Fibroblast of the aortic adventitia (primary cell): ENCODE measurements around the gene TOP3A. TPM values are rescaled to one million over a fixed set of nuclear protein-coding genes. Genes with fewer than 3 reads are reported as not detected.
A peak's percentile ranks its signal among the peaks of the same experiment; 100 is the strongest.

Experiments
- DNase-seq: peaks from one replicate; pipeline ENCODE4 v3.0.0-alpha.2; 2010; ENCODE audit warnings: low read depth
- H3K4me3 ChIP-seq: 2 replicates; pipeline ENCODE4 v1.5.1; 2011; ENCODE audit warnings: low read depth, mild to moderate bottlenecking, control low read depth, low read length, moderate library complexity
- total RNA-seq: library from RNA; depleted of rRNA; stranded (reverse); fragments of >200 nt; gene quantifications from 2 replicates; pipeline ENCODE4 v1.2.3, GENCODE V29; 2012; ENCODE audit warnings: low replicate concordance
- TF ChIP-seq, protein P1 (sequence below): IDR thresholded peaks from 2 replicates; pipeline ENCODE4 v1.5.1; 2011; ENCODE audit warnings: mild to moderate bottlenecking, low read length, control low read depth, inconsistent platforms; ENCODE audit not compliant: insufficient read depth

Gene TOP3A
- total RNA-seq, 1 donor: 50.0 TPM

GRCh38 chr17:18280766-18281371 lies 33.9 kb downstream of the TOP3A start:
- TF ChIP-seq, protein P1, sequence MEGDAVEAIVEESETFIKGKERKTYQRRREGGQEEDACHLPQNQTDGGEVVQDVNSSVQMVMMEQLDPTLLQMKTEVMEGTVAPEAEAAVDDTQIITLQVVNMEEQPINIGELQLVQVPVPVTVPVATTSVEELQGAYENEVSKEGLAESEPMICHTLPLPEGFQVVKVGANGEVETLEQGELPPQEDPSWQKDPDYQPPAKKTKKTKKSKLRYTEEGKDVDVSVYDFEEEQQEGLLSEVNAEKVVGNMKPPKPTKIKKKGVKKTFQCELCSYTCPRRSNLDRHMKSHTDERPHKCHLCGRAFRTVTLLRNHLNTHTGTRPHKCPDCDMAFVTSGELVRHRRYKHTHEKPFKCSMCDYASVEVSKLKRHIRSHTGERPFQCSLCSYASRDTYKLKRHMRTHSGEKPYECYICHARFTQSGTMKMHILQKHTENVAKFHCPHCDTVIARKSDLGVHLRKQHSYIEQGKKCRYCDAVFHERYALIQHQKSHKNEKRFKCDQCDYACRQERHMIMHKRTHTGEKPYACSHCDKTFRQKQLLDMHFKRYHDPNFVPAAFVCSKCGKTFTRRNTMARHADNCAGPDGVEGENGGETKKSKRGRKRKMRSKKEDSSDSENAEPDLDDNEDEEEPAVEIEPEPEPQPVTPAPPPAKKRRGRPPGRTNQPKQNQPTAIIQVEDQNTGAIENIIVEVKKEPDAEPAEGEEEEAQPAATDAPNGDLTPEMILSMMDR: no peak
- no peak overlapping the region for H3K4me3 ChIP-seq
- DNase-seq: no peak

- H3K4me3 ChIP-seq: no peak overlapping the region
- TF ChIP-seq, protein P1: no peak
- DNase-seq: no peak
These were observed 34.5 kb downstream of the TOP3A start for GRCh38 chr17:18280249-18280648.

DNA sequence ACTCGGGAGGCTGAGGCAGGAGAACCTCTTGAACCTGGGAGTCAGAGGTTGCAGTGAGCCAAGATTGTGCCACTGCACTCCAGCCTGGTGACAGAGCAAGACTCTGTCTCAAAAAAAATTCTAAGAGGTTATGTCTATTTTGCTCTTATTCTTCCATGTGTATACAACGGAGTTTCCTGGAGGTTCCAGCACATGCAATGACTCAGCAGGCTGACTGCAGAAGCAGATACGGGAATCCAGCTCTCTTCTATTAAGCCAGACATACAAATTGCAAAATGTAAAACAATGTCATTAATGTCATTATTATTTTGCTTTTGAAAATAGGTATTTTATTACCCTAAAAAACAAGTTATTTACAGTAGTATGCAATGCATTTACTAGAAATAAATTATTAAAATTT lies 35.9 kb downstream of the TOP3A start:
- TF ChIP-seq, protein P1: no peak
- peak; percentile 38 for DNase-seq
- H3K4me3 ChIP-seq: no peak overlapping the region

GRCh38 chr17:18277076-18277475 lies 37.7 kb downstream of the TOP3A start:
- TF ChIP-seq, protein P1: no peak
- H3K4me3 ChIP-seq: no peak overlapping the region
- DNase-seq: no peak

DNA sequence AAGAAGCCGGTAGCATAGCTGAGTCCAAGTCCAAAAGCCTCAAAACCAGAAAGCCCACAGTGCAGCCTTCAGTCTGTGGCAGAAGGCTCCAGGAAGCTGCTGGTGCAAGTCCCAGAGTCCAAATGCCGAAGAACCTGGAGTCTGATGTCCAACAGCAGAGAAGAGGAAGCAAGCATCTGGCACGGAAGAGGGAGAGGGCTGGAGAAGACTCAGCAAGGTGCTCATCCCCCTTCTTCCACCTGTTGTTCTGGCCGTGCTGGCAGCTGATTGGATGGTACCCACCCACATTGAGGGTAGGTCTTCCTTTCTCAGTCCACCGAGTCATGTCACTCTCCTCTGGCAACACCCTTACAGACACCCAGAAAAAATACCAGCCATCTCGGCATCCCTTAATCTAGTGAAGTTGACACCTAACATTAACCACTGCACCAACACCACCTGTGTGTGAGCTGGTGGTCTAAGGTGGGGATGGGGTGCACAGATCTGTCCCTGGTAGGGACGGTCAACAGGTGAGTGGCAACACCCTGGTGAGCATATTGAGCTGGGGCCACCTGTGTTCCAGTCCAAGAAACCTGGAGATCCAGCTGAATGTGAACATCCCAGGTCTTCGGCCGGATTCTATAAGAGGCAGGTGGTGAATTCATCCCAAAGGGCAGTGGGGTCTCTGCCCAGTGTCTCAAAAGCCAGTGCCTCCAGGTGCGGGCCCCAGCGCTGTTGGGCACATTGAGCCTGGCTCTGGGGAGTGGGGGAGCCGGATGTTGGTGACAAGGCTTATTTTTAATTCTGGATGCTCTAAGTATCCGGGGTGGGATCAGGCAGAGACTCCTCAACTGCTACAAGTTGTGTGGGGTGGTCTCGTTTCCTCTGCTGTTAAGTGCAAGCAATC lies 44.5 kb downstream of the TOP3A start:
- TF ChIP-seq, protein P1: no peak
- no peak overlapping the region for H3K4me3 ChIP-seq
- no peak for DNase-seq

DNA sequence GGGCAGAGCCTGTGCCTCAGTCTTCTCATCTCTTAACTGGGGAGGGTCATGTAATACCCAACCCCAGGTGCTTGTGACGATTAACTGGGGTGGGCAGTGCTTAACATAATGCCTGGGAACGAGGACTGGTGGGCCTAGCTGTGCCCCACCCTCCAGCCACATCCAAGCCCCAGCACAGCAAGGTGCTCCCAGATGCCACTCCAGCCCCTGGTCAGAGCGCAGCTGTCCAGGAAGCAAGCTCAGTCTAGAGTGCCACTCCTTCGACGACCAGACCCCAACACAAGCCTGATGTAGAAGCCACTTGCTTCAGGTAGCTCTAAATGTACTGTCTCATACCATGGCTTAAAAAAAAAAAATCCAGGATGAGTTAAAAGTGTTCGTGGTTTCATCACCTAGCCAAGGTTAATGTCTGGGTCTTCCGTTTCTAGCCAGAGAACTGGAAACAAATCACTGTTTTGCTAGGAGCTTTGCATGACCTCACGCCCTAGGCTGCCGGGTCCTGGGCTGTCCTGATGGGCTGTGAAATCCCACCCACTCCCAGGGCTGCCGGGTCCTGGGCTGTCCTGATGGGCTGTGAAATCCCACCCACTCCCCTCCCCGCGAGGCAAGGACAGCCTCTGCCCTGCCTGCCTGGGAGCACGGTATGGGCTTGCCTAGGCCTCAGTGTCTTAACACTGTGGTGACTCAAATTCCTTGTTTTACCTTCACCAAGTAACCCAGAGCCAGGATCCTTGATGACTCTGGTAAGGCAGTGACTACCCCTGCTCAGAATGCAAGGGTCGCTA lies 46.7 kb downstream of the TOP3A start:
- peak; percentile 37 for DNase-seq
- TF ChIP-seq, protein P1: no peak
- H3K4me3 ChIP-seq: no peak overlapping the region
